ENCODE data around the gene ERF.

ERF gene

DNA sequence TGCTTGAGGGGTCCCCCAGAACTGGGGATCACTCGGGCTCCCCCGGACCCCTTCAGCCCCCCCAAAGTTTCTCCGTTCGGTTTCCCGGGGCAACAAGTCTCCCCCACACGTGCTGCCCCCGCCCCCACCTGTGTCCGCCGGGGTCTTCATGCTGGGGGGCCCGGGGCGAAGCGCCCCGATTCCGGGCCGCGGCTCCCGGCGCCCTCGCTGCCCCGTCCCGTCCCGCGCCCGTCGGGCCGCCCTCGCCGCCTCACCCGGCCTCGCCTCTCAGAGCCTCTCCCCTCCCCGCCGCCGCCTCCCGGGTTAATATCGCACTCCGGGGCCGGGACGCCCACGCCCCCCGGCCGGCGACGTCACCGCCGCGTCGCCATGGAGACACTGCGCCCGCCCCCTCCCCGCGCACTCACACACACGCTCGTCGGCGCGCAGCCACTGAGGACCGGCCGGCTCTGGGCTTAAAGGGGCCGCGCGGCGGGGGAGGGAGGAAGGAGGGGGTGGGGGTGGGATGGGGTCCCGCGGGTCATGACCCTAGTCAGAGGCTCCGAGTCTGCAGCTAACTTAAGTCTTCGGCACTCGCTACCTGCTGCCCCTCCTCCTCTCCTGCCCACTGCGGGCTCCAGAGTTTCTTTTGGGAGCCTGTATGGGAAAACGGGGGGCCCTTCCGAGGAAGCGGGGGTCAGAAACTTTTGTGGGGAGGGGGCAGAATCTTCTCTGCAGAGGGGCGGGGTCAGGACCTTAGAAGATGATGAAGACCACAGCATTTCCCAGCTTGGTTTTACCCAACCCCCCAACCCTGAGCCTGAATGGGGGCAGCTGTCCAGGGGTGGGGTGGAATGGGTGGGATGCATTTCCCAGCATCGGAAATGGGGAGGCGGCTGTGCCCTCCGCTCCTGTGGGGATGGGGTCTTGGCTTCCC, at the start of gene ERF:
ERF (minus strand) TSS at position 279 of the 916 bp plus-strand sequence; CDS start at position 150, 129 bp downstream.
- DNase-seq (ENCODE audit: low spot score), result peak; percentile 92

DNA sequence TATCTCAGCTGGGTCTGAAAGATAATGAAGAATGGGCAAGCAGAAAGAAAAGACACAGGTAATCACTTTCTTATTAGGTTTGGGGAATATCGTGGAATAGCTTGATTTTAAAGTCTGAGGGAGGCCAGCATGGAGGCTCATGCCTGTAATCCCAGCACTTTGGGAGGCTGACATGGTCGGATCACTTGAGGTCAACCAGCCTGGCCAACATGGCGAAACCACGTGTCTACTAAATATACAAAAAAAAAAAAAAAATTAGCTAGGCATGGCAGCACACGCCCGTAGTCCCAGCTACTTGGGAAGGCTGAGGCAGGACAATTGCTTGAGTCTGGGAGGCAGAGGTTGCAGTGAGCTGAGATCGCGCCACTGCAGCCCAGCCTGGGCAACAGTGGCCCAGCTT, 48.9 kb upstream of the ERF start:
- DNase-seq (ENCODE audit: low spot score), result no peak

- no peak for DNase-seq (ENCODE audit: low spot score)
Measured at GRCh38 chr19:42303101-42303464, 48.2 kb upstream of the ERF start.

GRCh38 chr19:42301646-42302203, 46.8 kb upstream of the ERF start, which contains the start of gene PRR19:
TSS of gene PRR19 (plus strand) at chr19:42302132. CDS start at chr19:42309585, 7,453 bp downstream.
- DNase-seq (ENCODE audit: low spot score), result no peak

DNA sequence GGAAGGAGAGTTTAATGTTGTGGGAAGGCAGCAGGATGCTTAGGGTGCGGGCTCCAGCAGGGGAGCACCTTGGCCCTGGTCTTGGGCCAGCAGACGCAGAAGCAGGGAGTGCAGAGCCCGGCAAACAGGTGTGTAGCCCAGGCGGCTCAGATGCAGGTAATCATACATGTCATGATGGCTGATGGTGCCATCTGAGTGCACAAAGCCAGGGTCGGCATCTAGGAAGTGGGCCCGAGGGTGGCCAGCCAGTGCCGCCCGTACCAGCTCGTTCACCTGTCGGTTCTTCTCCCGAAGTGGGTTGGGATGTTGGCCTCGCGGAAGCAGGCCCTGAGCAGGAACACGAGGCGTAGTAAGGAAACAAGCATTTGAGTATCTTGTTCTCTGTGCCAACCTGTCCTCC, 42.1 kb upstream of the ERF start:
- no peak for DNase-seq (ENCODE audit: low spot score)

DNA sequence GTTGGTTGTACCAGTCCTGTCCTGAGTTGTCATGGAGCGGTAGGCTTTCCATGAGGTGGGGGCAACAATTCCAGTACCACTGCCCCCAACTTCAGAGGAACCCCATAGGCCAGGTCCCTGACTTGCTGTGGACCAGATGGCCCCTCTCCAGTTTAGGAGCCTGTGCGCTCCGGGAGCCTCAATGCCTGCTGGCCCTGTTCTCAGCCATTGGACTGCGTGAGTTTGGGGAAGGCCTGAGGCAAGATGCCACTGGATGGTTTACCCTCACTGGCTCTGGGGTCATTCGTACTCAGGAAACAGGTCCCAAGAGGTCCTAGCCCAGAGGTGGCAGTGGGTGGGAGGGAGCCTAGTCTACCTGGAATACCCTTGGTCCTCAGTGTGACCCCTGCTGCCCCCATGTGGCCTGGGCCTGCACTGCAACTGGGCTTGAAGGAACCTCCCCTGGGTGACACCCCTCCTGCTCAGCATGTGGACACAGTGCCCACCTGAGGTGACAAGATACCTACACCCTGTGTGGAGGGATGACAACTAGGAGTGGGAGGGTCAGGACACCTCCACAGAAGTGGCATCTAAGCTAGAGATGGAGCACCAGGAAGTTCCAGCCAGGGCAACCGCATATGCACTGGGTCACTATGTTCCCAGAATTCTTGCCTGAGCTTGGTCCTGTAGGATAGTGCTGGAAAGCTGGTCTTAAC, 41.0 kb upstream of the ERF start:
- peak; percentile 84 for DNase-seq (ENCODE audit: low spot score)

- no peak for DNase-seq (ENCODE audit: low spot score)
Measured at GRCh38 chr19:42295342-42295741, 40.4 kb upstream of the ERF start.

- DNase-seq (ENCODE audit: low spot score), result no peak
Measured at GRCh38 chr19:42294471-42295137, 39.7 kb upstream of the ERF start.

DNA sequence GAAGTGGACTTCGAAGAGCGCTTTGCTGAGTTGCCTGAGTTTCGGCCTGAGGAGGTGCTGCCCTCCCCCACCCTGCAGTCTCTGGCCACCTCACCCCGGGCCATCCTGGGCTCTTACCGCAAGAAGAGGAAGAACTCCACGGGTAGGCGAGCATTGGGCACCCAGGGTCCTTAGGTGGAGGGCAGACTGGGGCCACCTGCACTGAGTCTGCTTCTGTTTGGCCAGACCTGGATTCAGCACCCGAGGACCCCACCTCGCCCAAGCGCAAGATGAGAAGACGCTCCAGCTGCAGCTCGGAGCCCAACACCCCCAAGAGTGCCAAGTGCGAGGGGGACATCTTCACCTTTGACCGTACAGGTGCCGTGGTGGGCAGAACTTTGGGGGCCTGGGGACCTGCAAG, 39.0 kb upstream of the ERF start:
- no peak for DNase-seq (ENCODE audit: low spot score)

DNA sequence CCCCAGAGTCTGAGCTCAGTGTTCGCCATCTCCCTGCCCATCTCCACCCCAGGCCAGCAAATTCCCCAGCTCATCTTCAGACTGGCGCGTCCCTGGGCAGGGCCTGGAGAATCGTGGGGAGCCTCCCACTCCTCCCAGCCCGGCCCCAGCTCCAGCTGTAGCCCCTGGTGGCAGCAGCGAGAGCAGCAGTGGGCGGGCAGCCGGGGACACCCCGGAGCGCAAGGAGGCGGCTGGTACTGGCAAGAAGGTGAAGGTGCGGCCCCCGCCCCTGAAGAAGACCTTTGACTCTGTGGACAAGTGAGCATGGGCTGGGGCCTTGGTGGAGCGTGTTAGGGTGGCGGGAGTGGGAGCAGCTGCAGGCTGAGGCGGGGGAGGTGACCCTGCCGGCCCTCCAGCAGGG, 38.6 kb upstream of the ERF start:
- DNase-seq (ENCODE audit: low spot score), result no peak

GRCh38 chr19:42292963-42293362, 38.0 kb upstream of the ERF start:
- DNase-seq (ENCODE audit: low spot score), result no peak

- DNase-seq (ENCODE audit: low spot score), result no peak
Measured at GRCh38 chr19:42292042-42292960, 37.4 kb upstream of the ERF start.

GRCh38 chr19:42291435-42291810, 36.5 kb upstream of the ERF start:
- no peak for DNase-seq (ENCODE audit: low spot score)

- DNase-seq (ENCODE audit: low spot score), result peak; percentile 41
Measured at GRCh38 chr19:42290523-42291434, 35.9 kb upstream of the ERF start.

DNA sequence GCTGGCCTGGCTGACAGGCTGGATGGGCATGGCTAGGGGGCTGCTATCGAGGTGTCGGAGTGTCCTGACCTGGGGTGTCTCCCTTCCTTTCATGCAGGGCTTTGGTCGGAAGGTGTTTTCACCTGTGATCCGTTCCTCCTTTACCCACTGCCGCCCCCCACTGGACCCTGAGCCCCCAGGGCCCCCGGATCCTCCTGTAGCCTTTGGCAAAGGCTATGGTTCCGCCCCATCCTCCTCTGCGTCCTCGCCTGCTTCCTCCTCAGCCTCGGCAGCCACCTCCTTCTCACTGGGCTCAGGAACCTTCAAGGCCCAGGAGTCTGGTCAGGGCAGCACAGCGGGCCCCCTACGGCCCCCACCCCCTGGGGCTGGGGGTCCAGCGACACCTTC, 35.2 kb upstream of the ERF start:
- no peak for DNase-seq (ENCODE audit: low spot score)

GRCh38 chr19:42289556-42290041, 34.7 kb upstream of the ERF start:
- DNase-seq (ENCODE audit: low spot score), result no peak

- no peak for DNase-seq (ENCODE audit: low spot score)
Measured at GRCh38 chr19:42288881-42289555, 34.1 kb upstream of the ERF start.

DNA sequence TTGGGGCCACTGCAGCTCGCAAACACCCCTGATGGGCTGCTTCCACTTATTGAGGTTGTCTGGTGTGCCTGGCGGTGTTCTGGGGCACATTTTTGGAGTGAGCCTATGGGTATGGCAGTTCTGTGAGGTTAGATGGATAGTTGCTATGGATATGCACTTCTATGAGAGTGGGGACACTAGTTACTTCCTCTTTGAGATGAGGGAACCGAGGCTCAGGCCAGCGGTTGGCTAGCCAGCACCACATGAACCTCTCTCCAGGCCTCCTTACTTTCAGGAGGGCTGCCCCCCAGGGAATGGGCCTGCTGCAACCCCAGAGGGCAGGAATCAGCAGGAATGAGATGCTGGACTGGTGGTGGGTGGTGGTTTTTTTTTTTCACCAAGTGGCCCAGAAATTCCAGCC, 33.5 kb upstream of the ERF start:
- DNase-seq (ENCODE audit: low spot score), result no peak

GRCh38 chr19:42287827-42288107, 32.8 kb upstream of the ERF start:
- no peak for DNase-seq (ENCODE audit: low spot score)

All from CD4-positive, alpha-beta T cell treated with Interleukin-6 at 100 ng/mL for 8 hours (primary cell).